HUDEP-2 (cell line): Measurements from ENCODE around the gene GALNT2.
A peak's percentile ranks its signal among the peaks of the same experiment; 100 is the strongest.

Source experiments
- DNase-seq, 76 experiments: peaks; one replicate each; lab custom pipeline; 2025; ENCODE audit not compliant: unreplicated experiment in 76 of 76; lab: John Stamatoyannopoulos, UW

GALNT2 gene

GRCh38 chr1:230070321-230071208, 3.5 kb downstream of the GALNT2 start:
- no peak for DNase-seq

- DNase-seq, result no peak
Observed at GRCh38 chr1:230071316-230071715, 4.3 kb downstream of the GALNT2 start.

- DNase-seq, result no peak
Observed at GRCh38 chr1:230072296-230072695, 5.3 kb downstream of the GALNT2 start.

- no peak for DNase-seq
Observed at GRCh38 chr1:230072866-230073265, 5.8 kb downstream of the GALNT2 start.

GRCh38 chr1:230073371-230074035, 6.5 kb downstream of the GALNT2 start:
- peak in 12 of 76 experiments; percentile 4 to 38 (median 26) for DNase-seq

- no peak for DNase-seq
Observed at GRCh38 chr1:230074270-230074669, 7.2 kb downstream of the GALNT2 start.

GRCh38 chr1:230074762-230075161, 7.7 kb downstream of the GALNT2 start:
- no peak for DNase-seq

GRCh38 chr1:230076121-230076520, 9.1 kb downstream of the GALNT2 start:
- no peak for DNase-seq

GRCh38 chr1:230077011-230077410, 10.0 kb downstream of the GALNT2 start:
- no peak for DNase-seq

GRCh38 chr1:230077436-230078213, 10.6 kb downstream of the GALNT2 start:
- no peak for DNase-seq

GRCh38 chr1:230079199-230080024, 12.4 kb downstream of the GALNT2 start:
- DNase-seq, result no peak

- DNase-seq, result no peak
Observed at GRCh38 chr1:230080822-230081221, 13.8 kb downstream of the GALNT2 start.

- DNase-seq, result no peak
Observed at GRCh38 chr1:230081751-230082150, 14.7 kb downstream of the GALNT2 start.

GRCh38 chr1:230082211-230082610, 15.2 kb downstream of the GALNT2 start:
- DNase-seq, result no peak

GRCh38 chr1:230083053-230083452, 16.0 kb downstream of the GALNT2 start:
- DNase-seq, result no peak

GRCh38 chr1:230083746-230084407, 16.8 kb downstream of the GALNT2 start:
- DNase-seq, result no peak

GRCh38 chr1:230084408-230085177, 17.6 kb downstream of the GALNT2 start:
- DNase-seq, result peak in 33 of 76 experiments; percentile 12 to 55 (median 26)

GRCh38 chr1:230085178-230085515, 18.1 kb downstream of the GALNT2 start:
- no peak for DNase-seq

GRCh38 chr1:230086151-230086550, 19.1 kb downstream of the GALNT2 start:
- DNase-seq, result no peak
